Islet of Langerhans (tissue), 1 donor: ENCODE measurements around the gene MCCD1.

Experiments used
- FAIRE-seq: peaks from one replicate; lab custom pipeline; 2011; peaks lifted over from hg19 to GRCh38; lab: Jason Lieb, UNC

MCCD1 gene

GRCh38 chr6:31513456-31514165, 15.2 kb upstream of the MCCD1 start:
- no peak for FAIRE-seq

- FAIRE-seq, result no peak
These were observed 6.9 kb upstream of the MCCD1 start for GRCh38 chr6:31521835-31522234.

- no peak for FAIRE-seq
These were observed 3.2 kb upstream of the MCCD1 start for GRCh38 chr6:31525553-31525931.

- FAIRE-seq, result no peak
These were observed 2.7 kb upstream of the MCCD1 start for GRCh38 chr6:31525932-31526591.

- FAIRE-seq, result no peak
These were observed 420 bp upstream of the MCCD1 start for GRCh38 chr6:31528307-31528777.

GRCh38 chr6:31529329-31530150, 778 bp downstream of the MCCD1 start:
- FAIRE-seq, result no peak

GRCh38 chr6:31530659-31531058, 1.9 kb downstream of the MCCD1 start:
- FAIRE-seq, result no peak

GRCh38 chr6:31531162-31531561, 2.4 kb downstream of the MCCD1 start:
- FAIRE-seq, result no peak

- no peak for FAIRE-seq
These were observed 3.2 kb downstream of the MCCD1 start for GRCh38 chr6:31531771-31532643.

GRCh38 chr6:31532644-31533454, 4.1 kb downstream of the MCCD1 start:
- no peak for FAIRE-seq

- no peak for FAIRE-seq
These were observed 4.7 kb downstream of the MCCD1 start for GRCh38 chr6:31533455-31533841.

- no peak for FAIRE-seq
These were observed 5.2 kb downstream of the MCCD1 start for GRCh38 chr6:31534011-31534410.

- FAIRE-seq, result no peak
These were observed 5.8 kb downstream of the MCCD1 start for GRCh38 chr6:31534521-31535040.

GRCh38 chr6:31535538-31536324, 7.0 kb downstream of the MCCD1 start:
- no peak for FAIRE-seq

GRCh38 chr6:31538805-31539400, 10.1 kb downstream of the MCCD1 start:
- FAIRE-seq, result no peak

- no peak for FAIRE-seq
These were observed 11.9 kb downstream of the MCCD1 start for GRCh38 chr6:31540640-31541039.

GRCh38 chr6:31541059-31541657, 12.4 kb downstream of the MCCD1 start:
- no peak for FAIRE-seq

GRCh38 chr6:31541658-31542521, 13.1 kb downstream of the MCCD1 start, which contains the start of gene DDX39B:
TSS of gene DDX39B (minus strand) at chr6:31542003. CDS start at chr6:31540532, 1,471 bp downstream.
- no peak for FAIRE-seq
